Measurements from ENCODE around the gene C3orf52. TPM values are rescaled to one million over a fixed set of nuclear protein-coding genes. Genes with fewer than 3 reads are reported as not detected.
"Not testable (repeated sequence)": the region's sequence is repeated elsewhere in the genome, so short reads cannot be mapped to it uniquely, and the experiment has no call there.

C3orf52 gene, protein sequence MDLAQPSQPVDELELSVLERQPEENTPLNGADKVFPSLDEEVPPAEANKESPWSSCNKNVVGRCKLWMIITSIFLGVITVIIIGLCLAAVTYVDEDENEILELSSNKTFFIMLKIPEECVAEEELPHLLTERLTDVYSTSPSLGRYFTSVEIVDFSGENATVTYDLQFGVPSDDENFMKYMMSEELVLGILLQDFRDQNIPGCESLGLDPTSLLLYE
- 1 to 10 TPM; 4.4 to 8.8 (median 7.7) TPM for polyA plus RNA-seq (ENCODE audit: insufficient read depth in 1 of 5, insufficient read length in 5 of 5, low replicate concordance in 1 of 5)
- long read RNA-seq, donor 1, partial matches to known transcripts = 0 of 4 reads
- long read RNA-seq, donor 1, other reads (novel, unspliced or antisense) = 0 of 4 reads
- long read RNA-seq, donor 2 = 0 reads
- long read RNA-seq, donor 3, partial matches to known transcripts = 0 of 2 reads
- long read RNA-seq, donor 3, other reads (novel, unspliced or antisense) = 0 of 2 reads
- long read RNA-seq, donor 4, partial matches to known transcripts = 0 of 1 reads
- long read RNA-seq, donor 4, other reads (novel, unspliced or antisense) = 0 of 1 reads
- long read RNA-seq, donor 5, partial matches to known transcripts = 0 of 3 reads
- long read RNA-seq, donor 5, other reads (novel, unspliced or antisense) = 0 of 3 reads
- long read RNA-seq, donor 6, partial matches to known transcripts = 0 of 4 reads
- long read RNA-seq, donor 6, other reads (novel, unspliced or antisense) = 0 of 4 reads
- long read RNA-seq, donor 7 = 0 reads
- long read RNA-seq, donor 8, partial matches to known transcripts = 0 of 1 reads
- long read RNA-seq, donor 8, other reads (novel, unspliced or antisense) = 0 of 1 reads

DNA sequence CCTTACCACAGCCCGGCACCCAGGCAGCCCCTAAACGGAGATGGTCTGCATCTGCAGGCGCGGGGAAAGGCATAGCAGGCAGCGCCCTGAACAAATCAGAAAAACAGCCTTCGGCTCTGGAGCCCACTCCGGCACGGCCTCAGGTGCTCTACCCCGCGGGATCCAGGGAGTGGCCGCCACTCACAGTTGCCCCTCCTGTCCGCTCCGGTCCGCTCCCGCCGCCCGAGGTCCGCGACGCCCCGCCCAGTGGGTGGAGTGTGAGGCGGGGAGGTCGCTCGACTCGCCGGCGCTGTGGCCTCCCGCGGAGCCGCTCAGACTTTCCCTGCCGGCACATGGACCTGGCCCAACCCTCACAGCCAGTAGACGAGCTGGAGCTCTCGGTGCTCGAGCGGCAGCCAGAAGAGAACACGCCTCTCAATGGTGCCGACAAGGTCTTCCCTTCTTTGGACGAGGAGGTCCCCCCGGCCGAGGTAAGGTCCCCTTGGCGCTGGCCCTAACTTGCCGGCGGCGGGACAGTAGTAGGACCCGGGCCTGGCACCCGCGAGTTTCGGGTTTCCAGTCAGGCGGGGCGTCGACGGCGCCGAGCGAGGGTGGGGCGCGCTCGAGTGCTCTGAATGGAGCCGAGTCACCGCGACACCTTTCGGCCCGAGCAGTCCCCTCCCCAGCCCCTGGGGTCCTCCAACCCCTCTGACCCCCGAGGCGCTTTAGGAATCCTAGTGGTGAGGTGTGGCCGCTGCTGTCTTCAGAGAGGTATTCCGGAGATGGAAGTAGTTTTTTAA is at the start of gene C3orf52:
Gene C3orf52, plus strand, starts transcription at position 314 of the 779 bp plus-strand sequence. Its CDS starts 19 bp downstream, at position 333.
- DNase-seq = peak; percentile 73 to 77

DNA sequence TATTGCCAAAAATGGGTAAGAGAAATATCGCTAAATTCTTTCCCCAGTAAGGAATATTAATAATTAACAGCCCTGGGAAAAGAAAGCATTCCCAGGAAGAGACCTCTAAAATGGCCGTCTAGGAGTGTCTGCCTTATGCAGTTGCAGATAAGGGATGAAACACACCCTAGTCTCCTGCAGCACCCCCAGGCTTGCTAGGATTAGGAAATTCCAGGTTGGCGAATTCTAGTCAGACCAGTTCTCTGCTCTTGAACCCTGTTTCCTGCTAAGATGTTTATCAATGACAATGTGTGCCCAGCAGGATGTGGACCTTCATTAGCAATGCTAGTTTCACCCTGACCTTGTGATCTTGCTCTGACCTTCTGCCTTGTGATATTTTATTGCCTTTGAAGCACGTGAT is 49.0 kb upstream of the C3orf52 start:
- DNase-seq = not testable (repeated sequence)

DNA sequence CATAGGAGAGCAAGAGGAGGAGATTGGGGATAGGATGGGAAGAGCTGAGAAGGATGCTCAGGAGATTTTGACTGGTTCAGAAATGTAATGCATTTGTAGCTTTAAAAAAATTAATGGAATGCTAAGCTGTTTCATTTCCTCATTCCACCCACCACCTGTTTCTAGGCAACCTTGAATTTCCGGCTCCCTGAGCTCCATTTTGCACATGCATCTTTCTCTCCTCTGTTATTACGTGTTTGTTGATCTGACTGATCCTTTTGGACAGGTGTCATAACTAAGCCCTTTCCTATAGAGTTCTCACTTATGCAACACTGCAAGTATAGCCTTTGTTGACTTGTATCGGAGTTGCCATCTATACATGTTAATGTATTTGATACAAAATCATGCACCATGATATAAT is 47.3 kb upstream of the C3orf52 start:
- DNase-seq = no peak

DNA sequence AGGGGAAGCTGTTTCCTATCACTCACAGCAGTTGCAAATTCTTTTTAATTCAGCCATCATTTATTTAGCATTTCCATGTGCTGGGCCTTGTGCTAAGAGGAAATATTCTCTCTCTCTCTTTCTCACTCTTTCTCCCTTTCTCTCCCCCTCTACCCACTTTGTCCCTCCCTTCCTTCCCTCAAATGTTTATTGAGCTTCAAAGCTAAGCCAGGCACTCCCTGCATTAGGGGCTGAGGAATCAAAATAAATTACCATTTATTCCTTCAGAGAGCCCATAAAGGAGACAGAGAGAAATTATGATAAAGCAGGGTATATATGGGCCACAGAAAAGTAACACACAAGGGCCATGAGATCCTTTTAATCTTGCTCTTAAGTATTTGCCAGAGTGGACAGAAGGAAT is 44.9 kb upstream of the C3orf52 start:
- DNase-seq = no peak

DNA sequence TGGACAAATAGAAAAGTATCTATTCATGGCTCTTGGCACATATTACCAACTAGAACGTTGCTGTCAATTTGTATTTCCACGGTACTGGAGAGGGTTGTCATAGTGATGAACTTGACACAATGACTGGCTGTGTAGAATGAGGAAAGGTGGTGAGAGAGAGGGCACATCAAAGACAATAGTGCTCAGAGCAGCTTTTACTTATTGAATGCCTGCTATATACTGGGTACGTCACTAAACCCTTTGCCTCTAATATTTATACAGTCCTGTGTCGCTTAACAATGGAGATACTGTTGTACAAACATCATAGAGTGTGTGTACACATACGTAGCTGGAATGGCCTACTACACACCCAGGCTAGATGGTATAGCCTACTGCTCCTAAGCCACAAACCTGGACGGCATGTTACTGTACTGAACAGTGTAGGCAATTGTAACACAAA is 43.3 kb upstream of the C3orf52 start:
- DNase-seq = no peak

DNA sequence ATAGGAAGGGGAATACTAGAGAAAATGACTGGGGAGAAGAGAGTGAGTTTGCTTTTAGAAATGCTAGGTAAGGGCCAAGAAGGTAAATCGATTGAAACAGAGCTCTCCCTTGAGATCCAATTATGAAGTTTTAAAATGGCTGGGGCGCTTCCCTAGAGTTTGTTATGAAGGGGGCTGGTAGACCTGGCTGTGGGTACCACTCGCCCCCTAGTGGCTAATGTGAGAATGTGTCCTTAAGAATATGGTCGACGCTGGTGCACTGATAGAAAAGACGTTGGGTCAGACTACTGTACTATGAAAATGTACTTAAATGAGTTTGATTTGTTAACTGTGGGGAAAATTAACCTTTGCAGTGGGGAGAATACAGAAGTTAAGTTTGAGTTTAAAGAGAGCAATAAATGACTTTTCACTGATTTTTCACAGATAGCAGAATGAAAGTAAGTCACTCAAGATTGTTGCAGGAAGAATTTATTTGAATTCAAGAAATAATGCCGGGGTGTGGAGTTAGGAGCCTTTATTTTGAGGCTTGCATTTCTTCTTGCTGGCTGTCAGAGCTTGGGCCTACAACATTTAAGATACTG is 42.5 kb upstream of the C3orf52 start:
- DNase-seq = peak; percentile 49 to 69

DNA sequence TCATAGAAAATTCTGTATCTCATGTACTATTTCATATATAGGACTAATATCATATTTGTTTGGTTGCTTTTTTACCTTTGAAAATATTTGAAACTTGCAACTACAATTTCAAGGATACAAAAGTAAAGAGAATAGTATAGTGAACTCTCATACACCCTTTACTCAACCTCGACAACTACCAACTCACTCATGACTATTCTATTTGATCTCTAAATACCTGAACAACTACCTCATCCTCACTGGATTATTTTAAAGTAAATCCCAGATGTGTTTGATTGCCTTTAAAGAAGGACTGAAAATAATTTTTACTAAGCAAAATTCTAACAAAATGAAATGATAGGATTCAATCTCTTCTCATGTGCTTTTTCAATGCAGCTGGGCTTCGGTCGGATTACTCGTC is 39.6 kb upstream of the C3orf52 start:
- no peak for DNase-seq

DNA sequence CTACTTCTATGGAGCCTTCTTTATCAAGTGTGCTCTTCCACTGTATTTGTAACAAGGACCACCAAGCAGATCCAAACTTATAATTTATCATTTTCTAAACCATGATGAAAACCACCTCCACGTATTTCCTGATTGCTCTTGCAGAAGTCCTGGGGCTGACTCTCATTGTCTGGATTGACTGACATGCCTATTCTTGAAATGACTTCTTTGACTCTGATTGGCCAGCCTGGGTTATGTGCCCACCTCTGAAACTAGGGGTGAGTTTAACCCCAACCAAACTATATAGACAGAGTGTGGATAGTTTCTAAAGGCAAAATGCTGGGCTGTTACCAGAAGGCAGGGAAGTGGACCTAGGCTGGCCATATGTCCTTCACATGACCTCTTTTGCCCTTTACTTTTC is 38.9 kb upstream of the C3orf52 start:
- no peak for DNase-seq

DNA sequence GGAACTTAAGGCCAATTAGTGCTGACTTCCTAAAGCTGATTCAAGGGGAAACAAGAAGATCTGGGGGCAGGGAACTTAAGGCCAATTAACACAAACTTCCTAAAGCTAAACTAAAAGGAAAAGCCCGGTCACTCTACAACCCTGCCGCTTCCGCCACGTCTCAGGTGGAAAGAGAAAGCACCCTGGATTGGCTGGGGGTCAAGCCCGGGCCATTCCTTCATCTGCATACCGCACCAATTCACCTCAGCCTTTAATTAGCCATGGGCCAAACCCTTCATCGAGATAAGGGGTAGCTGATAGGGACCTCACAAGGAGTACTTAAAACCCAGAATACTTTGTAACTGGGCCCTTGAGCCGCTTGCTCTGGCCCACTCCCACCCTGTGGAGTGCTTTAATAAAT is 37.3 kb upstream of the C3orf52 start:
- DNase-seq = no peak

DNA sequence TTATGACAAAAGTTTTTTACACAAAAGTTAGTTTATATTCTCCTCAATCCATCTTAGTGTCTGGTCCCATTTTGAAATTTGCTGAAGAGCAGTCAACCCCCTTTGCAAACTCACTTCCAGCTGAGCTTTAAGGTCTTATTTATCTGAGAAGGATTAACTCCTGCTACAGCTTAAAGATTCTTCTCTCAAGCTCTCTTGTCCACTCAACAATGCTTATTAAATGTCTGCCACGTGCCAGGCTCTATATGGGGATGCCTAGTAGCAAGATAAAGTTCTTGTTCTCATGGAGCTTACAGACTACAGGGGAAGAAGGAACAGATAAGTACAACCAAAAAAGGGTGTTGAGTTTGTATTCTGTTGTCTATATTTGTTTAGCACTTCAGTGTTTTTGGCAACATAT is 33.0 kb upstream of the C3orf52 start:
- DNase-seq = no peak

DNA sequence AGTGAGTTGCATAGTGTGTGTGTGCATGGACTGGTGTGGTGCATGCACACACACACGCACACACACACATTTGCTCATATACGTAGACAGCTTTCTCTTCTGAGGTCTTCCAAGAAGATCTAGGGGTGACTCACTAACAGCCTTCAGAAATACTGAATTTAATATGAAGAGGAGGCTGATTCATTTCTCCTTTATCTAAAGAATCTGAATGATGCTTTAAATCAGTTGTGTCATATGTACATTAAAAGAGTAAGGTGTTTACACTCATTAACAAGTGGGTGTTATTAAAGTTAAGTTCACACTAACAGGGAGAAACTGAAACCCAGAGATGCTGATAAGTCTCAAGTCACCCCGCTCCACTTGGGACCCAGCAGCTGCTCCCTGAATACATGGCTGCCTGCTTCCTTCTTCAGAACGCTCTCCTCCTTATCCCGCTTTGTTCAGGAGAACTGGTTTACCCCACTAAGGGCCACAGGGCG is 29.7 kb upstream of the C3orf52 start:
- DNase-seq = no peak

DNA sequence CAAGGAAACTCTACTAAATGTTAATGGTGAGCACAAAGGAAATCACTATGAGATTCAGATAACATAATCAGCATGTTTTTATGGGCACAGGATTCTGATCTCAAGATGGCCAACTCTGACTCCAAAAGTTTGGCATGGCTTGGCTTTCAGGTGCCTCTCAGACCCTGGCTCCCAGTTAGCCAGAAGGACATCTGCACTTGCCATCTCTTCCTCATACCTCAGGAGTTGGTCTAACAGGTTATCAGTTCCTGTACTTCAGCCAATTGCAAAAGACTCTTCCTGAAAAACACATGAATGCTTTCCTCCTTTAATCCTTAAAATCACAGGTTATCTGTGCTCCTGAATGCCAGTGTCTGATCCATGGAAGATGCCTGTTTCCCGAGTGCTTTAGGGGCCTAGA is 26.7 kb upstream of the C3orf52 start:
- DNase-seq = no peak

DNA sequence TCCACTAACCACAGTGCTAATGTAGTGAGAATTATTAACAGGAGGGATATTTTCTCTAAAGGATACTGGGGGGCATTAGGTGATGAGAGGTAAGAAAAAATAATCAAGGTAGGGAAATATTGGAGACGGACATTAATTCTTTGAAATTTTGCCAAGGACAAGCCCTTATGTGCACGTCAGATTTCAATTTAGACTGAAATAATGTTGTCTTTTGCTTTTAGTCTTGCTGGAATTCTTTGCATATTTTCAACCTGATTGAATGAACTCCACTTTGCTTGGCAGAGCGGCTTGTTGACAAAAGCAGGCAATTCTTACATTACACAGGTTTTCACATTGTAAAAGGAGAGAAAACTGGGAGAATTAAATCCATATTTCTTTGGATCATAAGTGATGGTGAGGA is 25.0 kb upstream of the C3orf52 start:
- no peak for DNase-seq

DNA sequence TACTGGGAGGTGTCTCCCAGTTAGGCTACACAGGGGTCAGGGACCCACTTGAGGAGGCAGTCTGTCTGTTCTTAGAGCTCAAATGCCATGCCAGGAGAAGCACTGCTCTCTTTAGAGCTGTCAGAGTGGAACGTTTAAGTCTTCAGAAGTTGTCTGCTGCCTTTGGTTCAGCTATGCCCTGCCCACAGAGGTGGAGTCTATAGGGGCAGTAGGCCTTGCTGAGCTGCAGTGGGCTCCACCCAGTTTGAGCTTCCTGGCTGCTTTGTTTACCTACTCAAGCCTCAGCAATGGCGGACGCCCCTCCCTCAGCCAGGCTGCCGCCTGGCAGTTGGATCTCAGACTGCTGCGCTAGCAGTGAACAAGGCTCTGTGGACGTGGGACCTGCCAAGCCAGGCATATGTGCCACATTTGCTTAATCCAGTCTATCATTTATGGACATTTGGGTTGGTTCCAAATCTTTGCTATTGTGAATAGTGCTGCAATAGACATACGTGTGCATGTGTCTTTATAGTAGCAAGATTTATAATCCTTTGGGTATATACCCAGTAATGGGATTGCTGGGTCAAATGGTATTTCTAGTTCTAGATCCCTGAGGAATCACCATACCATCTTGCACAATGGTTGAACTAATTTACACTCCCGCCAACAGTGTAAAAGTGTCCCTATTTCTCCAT is 13.7 kb upstream of the C3orf52 start:
- not testable (repeated sequence) for DNase-seq

DNA sequence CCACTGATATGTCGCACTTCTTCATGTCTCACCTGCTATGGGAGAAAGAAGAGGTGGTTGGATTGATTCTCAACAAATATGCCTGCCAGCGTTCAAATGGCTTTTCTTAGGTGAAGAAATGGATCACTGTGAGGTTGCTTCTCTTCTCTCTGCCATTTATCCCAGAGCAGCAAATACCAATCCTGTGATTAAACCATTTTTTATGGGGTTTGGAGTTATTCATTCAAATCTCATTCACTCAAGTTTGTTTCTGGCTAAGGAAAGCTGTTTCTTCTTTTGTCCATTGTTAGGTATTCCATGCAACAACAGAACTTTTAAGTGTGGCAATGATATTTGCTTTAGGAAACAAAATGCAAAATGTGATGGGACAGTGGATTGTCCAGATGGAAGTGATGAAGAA is 12.2 kb upstream of the C3orf52 start:
- DNase-seq = no peak

DNA sequence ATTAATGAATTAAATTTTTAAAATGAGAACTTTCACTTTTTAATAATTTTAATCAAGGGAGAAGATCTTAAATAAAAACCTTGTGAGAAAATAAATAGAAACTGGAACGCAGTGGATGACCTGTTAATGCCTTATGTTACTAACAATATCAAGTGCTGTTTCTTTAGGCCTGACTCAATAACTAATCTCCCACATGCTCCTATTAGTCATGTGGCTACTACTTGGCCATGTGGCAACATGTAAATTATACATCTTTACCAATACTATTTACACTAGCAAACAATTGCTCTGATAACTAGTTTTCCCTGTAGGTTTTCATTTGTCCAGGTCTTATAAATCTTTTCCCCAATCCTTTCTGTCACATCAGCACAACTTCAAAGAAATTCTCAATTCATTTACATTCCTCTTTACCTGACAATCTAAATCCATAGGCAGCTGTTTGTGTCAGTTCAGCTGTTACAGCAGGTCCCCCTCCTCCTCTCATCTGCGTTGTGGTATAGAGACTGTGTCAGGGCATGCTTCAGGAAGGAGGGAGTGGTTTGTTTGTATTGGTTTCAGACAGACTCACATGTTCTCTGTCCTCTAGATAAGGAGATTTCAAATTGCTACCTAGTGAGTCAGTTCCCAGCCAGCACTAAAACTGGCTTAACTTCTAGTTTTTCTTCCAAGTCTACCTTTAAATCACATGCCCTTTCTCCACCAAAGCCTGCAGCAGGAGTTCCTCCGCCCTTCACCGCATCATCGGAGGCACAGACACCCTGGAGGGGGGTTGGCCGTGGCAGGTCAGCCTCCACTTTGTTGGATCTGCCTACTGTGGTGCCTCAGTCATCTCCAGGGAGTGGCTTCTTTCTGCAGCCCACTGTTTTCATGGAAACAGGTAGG is 11.3 kb upstream of the C3orf52 start:
- no peak for DNase-seq

DNA sequence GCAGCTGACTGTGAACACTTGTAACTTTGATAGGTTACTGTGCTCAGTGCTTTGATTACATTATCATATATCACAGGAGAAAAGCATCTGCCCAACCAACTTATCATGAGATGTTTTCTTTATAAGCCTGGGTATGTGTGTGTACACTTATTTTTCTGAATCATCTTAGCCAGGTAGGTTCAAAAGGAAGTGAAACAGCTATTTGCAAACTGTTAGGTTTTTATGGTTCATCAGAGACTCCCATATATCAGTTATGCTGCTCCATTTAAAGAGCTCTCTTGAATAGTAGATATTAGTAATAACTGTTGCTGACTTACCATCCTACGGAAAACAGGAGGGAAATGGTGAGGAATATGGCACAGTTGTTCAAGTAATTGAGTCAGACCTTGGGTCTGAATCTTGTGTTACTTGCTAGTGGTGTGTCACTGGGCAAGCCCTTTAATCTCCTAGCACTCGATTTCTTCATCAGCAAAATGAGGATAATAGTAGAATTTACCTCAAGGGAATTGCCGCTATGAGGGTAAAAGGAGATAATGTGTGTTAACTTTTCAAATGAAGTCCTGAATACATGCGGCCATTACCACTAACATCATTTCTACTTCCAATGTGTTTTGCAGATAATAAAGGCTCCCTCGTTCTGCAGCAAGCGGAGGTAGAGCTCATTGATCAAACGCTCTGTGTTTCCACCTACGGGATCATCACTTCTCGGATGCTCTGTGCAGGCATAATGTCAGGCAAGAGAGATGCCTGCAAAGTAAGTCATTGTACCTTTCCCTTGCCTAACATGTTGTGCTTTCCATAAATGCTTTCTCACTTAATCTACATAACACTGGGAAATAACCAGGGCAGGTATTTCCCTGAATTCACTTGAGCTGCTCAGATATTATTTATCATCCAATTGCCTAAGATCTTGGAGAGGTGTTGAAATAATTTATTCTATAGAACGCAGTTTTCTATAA is 7.8 kb upstream of the C3orf52 start:
- DNase-seq = no peak

DNA sequence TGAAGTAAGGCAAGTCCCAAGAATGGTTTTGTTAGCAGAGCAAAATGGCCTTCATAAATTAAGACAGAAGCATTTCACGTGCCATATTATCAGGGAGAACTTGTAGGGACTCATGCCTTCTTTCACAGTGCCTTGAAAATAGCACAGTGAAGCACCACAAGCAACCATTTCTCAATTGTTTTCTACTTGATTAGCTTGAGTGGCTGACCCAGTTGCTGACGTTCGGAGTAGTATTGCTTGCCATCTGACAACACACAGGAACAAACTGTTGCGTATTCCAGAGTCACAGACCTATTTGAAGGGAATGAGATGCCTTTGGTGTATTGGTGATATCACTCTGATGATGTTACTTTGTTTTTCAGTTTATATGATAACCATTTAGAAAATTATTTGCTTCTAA is 3.0 kb upstream of the C3orf52 start:
- DNase-seq = no peak
